GM12873 (cell line): ENCODE measurements around the gene TPH2.

Experiments used
- CTCF ChIP-seq: IDR thresholded peaks from 2 replicates; pipeline ENCODE4 v1.5.1; 2012; ENCODE audit warnings: low read depth, mild to moderate bottlenecking, moderate library complexity, low read length, control low read depth; ENCODE audit not compliant: insufficient read depth; ENCODE audit errors: missing control alignments

TPH2 gene

GRCh38 chr12:71948390-71948789 lies 9.7 kb downstream of the TPH2 start:
- TF ChIP-seq CTCF, result no peak

DNA sequence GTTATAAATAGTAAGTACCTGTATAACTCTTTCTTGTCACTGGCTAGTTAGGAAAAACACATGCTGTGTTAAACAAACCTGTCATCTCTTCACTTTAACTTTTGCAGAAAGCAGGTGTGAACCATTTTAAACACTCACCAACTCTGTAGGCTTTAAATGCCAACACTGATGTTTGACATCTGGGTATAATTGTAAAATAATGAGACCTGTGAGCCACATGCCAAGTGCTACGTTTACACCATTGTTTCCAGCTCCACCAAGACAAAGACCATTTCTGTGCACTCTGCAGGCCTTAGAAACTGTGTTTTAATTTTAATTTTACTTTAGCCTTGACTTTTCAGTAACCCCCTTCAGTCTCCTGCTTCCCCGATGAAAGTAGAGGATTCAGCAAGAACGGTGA lies 11.0 kb downstream of the TPH2 start:
- no peak for TF ChIP-seq CTCF

DNA sequence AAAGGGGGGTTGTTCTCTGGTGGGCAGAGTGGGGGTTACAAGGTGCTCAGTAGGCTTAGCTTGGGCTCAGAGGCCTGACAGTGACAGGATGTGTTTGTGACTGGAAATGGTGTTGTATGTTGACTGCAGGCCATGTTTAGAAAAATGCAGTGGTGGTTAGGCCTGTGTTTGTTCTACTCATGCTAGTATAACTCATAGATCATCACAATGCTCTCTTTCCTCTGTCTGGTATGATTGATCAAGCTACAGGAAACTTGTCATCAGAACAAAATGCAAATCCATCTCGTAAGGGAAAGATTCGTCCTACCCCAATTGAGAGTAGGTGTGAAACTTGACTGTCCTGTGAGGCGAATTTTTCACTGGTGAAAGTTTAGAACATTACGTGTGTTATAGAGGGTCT lies 11.8 kb downstream of the TPH2 start:
- no peak for TF ChIP-seq CTCF

- no peak for TF ChIP-seq CTCF
Measured at GRCh38 chr12:71950819-71951218, 12.2 kb downstream of the TPH2 start.

DNA sequence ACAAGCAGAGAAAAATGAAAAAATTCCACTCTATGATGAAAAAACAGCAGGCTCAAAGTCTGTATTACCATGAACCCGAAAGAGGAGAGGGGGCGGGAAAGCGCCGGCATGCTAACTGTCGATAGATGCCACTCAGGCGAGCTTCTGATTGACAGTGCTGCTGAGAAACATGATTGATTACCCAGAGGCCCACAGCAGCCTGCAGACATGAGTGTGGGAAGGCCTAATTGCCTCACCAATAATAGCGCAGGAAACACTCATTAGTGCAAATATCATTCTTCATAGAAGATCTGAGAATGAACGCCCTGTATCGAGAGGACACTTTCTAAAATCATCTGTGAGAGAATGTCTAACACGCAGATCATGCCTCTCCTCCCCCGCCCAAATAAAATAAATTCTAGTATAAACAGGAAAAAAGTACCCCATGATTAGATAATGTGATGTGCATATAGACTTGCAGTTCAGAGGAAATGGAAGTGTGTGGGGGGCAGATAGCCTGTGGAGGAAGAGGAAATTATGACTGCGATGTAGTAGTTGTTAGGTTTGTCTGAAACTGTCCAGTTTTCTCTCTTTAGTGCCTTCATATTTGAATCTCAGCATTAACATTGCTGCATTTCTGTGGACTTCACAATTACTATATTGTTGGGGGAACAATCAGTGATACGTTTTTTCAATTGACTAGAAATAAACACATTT lies 15.6 kb downstream of the TPH2 start:
- TF ChIP-seq CTCF, result no peak

GRCh38 chr12:71954861-71955260 lies 16.2 kb downstream of the TPH2 start:
- no peak for TF ChIP-seq CTCF

DNA sequence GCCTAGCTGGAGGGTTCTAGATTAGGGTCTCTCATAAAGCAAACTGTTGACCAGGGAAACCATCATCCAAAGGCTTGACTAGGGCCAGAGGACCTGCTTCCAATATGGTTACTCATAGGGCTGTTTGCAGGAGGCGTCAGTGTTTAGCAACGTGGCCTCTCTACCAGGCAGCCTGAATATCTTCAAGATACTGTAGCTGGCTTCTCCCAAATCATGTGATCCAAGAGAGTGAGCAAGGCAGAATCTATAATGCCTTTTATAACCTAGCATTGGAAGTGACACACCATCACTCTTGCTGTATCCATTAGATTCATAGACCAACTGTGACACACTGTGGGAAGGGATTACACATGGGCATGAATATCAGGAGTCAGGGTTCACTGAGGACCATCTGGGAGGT lies 17.3 kb downstream of the TPH2 start:
- TF ChIP-seq CTCF, result no peak
